ENCODE data around the gene CAPN7.

Gene CAPN7

GRCh38 chr3:15271785-15272381 lies 65.8 kb downstream of the CAPN7 start:
- no peaks in the 10 kb centered on the region for H3K9me2 ChIP-seq (replicated peaks; ENCODE audit: insufficient read depth, low read length)
- no peaks in the 10 kb centered on the region for H3K9me3 ChIP-seq (replicated peaks; ENCODE audit: insufficient read depth, low read length)
- H2AFZ ChIP-seq (ENCODE audit: low read length) = no peak overlapping the region
- no peak overlapping the region for H3K27ac ChIP-seq (ENCODE audit: low read length)
- H3K4me2 ChIP-seq (ENCODE audit: low read depth, low read length) = no peak overlapping the region
- no peaks in the 10 kb centered on the region for H3K27me3 ChIP-seq (replicated peaks; ENCODE audit: insufficient read depth, low read length)
- no peak overlapping the region for H3K9ac ChIP-seq (ENCODE audit: low read length)
- no peaks in the 10 kb centered on the region for H3F3A ChIP-seq (ENCODE audit: insufficient read depth, low read length)
- H3K4me3 ChIP-seq (ENCODE audit: low read length) = no peak overlapping the region
- no peaks in the 10 kb centered on the region for H3K36me3 ChIP-seq (replicated peaks; ENCODE audit: insufficient read depth, low read length)
- no peak for TF ChIP-seq EZH2phosphoT487 (IDR thresholded peaks at IDR 0.05; ENCODE audit: low read length)
- TF ChIP-seq CTCF (IDR thresholded peaks at IDR 0.05; ENCODE audit: low read length) = no peak
- TF ChIP-seq EZH2 (optimal IDR thresholded peaks at IDR 0.05; ENCODE audit: low read depth, low read length) = no peak
- no peaks in the 10 kb centered on the region for H4K20me1 ChIP-seq (ENCODE audit: insufficient read depth, low read length)
- H3K79me2 ChIP-seq (ENCODE audit: low read length) = no peaks in the 10 kb centered on the region
- no peak for DNase-seq
- H3K4me1 ChIP-seq (ENCODE audit: low read length) = no peaks in the 10 kb centered on the region

GRCh38 chr3:15272426-15273196 lies 66.6 kb downstream of the CAPN7 start:
- Histone ChIP-seq H2AFZ (ENCODE audit: low read length) (no peak overlapping the region), H4K20me1 (ENCODE audit: insufficient read depth, low read length) (no peaks in the 10 kb centered on the region), H3F3A (ENCODE audit: insufficient read depth, low read length) (no peaks in the 10 kb centered on the region), H3K9me2 (replicated peaks; ENCODE audit: insufficient read depth, low read length) (no peaks in the 10 kb centered on the region), H3K9me3 (replicated peaks; ENCODE audit: insufficient read depth, low read length) (no peaks in the 10 kb centered on the region), H3K9ac (ENCODE audit: low read length) (no peak overlapping the region), H3K4me1 (ENCODE audit: low read length) (no peaks in the 10 kb centered on the region), H3K36me3 (replicated peaks; ENCODE audit: insufficient read depth, low read length) (no peaks in the 10 kb centered on the region), H3K27ac (ENCODE audit: low read length) (no peak overlapping the region), H3K4me3 (ENCODE audit: low read length) (no peak overlapping the region), H3K79me2 (ENCODE audit: low read length) (no peaks in the 10 kb centered on the region), H3K4me2 (ENCODE audit: low read depth, low read length) (no peak overlapping the region), H3K27me3 (replicated peaks; ENCODE audit: insufficient read depth, low read length) (no peaks in the 10 kb centered on the region)
- TF ChIP-seq EZH2 (optimal IDR thresholded peaks at IDR 0.05; ENCODE audit: low read depth, low read length) (no peak), CTCF (IDR thresholded peaks at IDR 0.05; ENCODE audit: low read length) (no peak), EZH2phosphoT487 (IDR thresholded peaks at IDR 0.05; ENCODE audit: low read length) (no peak)
- no peak for DNase-seq

DNA sequence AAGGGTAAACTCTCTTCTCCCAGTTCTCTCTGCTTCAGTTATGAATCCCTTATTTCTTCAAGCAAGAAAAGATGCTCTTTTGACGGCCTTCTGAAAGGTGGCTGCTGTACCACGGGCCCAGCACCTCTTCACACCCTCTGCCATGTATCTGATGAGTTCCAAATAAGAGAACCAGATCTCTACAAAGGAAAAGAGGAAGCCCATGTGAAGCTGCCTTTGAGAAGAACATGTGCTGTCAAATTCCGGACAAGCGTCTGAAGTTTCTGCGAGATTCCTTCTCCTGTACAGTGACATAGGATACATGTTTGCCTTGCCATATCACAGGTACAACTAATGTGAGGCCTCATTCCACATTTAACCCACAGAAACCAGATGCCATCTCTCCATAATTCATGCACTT lies 67.2 kb downstream of the CAPN7 start:
- Histone ChIP-seq H3F3A (ENCODE audit: insufficient read depth, low read length) (no peaks in the 10 kb centered on the region), H3K79me2 (ENCODE audit: low read length) (no peaks in the 10 kb centered on the region), H3K9me2 (replicated peaks; ENCODE audit: insufficient read depth, low read length) (no peaks in the 10 kb centered on the region), H3K4me2 (ENCODE audit: low read depth, low read length) (no peak overlapping the region), H3K4me1 (ENCODE audit: low read length) (no peaks in the 10 kb centered on the region), H3K27ac (ENCODE audit: low read length) (no peak overlapping the region), H3K9me3 (replicated peaks; ENCODE audit: insufficient read depth, low read length) (no peaks in the 10 kb centered on the region), H3K27me3 (replicated peaks; ENCODE audit: insufficient read depth, low read length) (no peaks in the 10 kb centered on the region), H3K4me3 (ENCODE audit: low read length) (no peak overlapping the region), H3K9ac (ENCODE audit: low read length) (no peak overlapping the region), H2AFZ (ENCODE audit: low read length) (no peak overlapping the region), H3K36me3 (replicated peaks; ENCODE audit: insufficient read depth, low read length) (no peaks in the 10 kb centered on the region), H4K20me1 (ENCODE audit: insufficient read depth, low read length) (no peaks in the 10 kb centered on the region)
- TF ChIP-seq EZH2phosphoT487 (IDR thresholded peaks at IDR 0.05; ENCODE audit: low read length) = no peak
- TF ChIP-seq EZH2 (optimal IDR thresholded peaks at IDR 0.05; ENCODE audit: low read depth, low read length) = no peak
- no peak for TF ChIP-seq CTCF (IDR thresholded peaks at IDR 0.05; ENCODE audit: low read length)
- DNase-seq = no peak
